Ascending aorta (tissue), 2 donors: ENCODE measurements around the gene MOB1B. TPM values are rescaled to one million over a fixed set of nuclear protein-coding genes. Genes with fewer than 3 reads are reported as not detected.

Source experiments
- DNase-seq, 2 donors: peaks; one replicate each; pipeline ENCODE4 v3.0.0-alpha.2; 2019; ENCODE audit warnings: low spot score in 2 of 2
- H3K27ac ChIP-seq, 2 donors: fragments of 200-600 bp; sonication (generic); one replicate each; pipeline ENCODE4 v1.5.1; 2016 to 2017; ENCODE audit warnings: mild to moderate bottlenecking in 1 of 2
- H3K27me3 ChIP-seq: fragments of 200-600 bp; sonication (generic); one replicate; pipeline ENCODE4 v1.5.1; 2017
- H3K36me3 ChIP-seq, 2 donors: fragments of 200-600 bp; sonication (generic); one replicate each; pipeline ENCODE4 v1.5.1; 2016
- H3K4me1 ChIP-seq, 2 donors: fragments of 200-600 bp; sonication (generic); one replicate each; pipeline ENCODE4 v1.5.1; 2016 to 2017; ENCODE audit warnings: mild to moderate bottlenecking in 1 of 2
- H3K4me3 ChIP-seq, 2 donors: fragments of 200-600 bp; sonication (generic); one replicate each; pipeline ENCODE4 v1.5.1; 2016 to 2017; ENCODE audit warnings: mild to moderate bottlenecking in 1 of 2
- H3K9me3 ChIP-seq, 2 donors: fragments of 200-600 bp; sonication (generic); one replicate each; pipeline ENCODE4 v1.5.1; 2016
- CTCF ChIP-seq, 3 experiments: fragments of 200-600 bp in 2 of 3; fragments of 450-650 bp in 1 of 3; sonication (generic) in 2 of 3; IDR thresholded peaks; one replicate each; pipeline ENCODE4 v1.5.1; 2016 to 2019; ENCODE audit warnings: antibody characterized with exemption in 3 of 3, mild to moderate bottlenecking in 1 of 3, moderate library complexity in 1 of 3
- intact Hi-C: fragments of 100-400 bp; cut with DNase I; formaldehyde crosslinking; loops from one replicate; pipeline ENCODE4 v1.15.1; 2023
- total RNA-seq: library from RNA; depleted of rRNA; stranded (reverse); fragments of >200 nt; gene quantifications from one replicate; pipeline ENCODE4 v1.1.0, GENCODE V29; 2016

Gene MOB1B
- total RNA-seq, 1 donor from 2014 or later = 2.6 TPM

GRCh38 chr4:70956549-70957210 is 54.5 kb downstream of the MOB1B start:
- DNase-seq = no peak
- intact Hi-C loops = loop anchor here (5.0 kb wide), 2 partner anchors 54 to 119 kb away; partner anchors contain the start of genes GRSF1 and MOB1B
- Histone ChIP-seq H3K36me3 (peaks cover 3 to 9% of the 10 kb centered on the region in 2 donors), H3K27ac (no peak overlapping the region), H3K27me3 (no peaks in the 10 kb centered on the region), H3K4me3 (no peak overlapping the region), H3K9me3 (no peaks in the 10 kb centered on the region), H3K4me1 (peaks cover 0 to 6% of the 10 kb centered on the region in 2 donors)
- TF ChIP-seq CTCF (IDR thresholded peaks at IDR 0.05) = no peak

- TF ChIP-seq CTCF (IDR thresholded peaks at IDR 0.05) = no peak
- no peak for DNase-seq
- H3K27me3 ChIP-seq = no peaks in the 10 kb centered on the region
- intact Hi-C loops = loop anchor here (5.0 kb wide), 2 partner anchors 56 to 121 kb away; partner anchors contain the start of genes GRSF1 and MOB1B
- no peak overlapping the region for H3K4me3 ChIP-seq
- H3K27ac ChIP-seq = no peak overlapping the region
- H3K4me1 ChIP-seq = peaks cover 0 to 6% of the 10 kb centered on the region in 2 donors
- peaks cover 3 to 9% of the 10 kb centered on the region in 2 donors for H3K36me3 ChIP-seq
- no peaks in the 10 kb centered on the region for H3K9me3 ChIP-seq
These were observed 56.5 kb downstream of the MOB1B start for GRCh38 chr4:70958681-70959080.

GRCh38 chr4:70969076-70969475 is 66.9 kb downstream of the MOB1B start:
- DNase-seq = no peak
- H3K36me3 ChIP-seq = peaks cover 0 to 3% of the 10 kb centered on the region in 2 donors
- no peaks in the 10 kb centered on the region for H3K4me1 ChIP-seq
- intact Hi-C loops = no loop called here
- no peaks in the 10 kb centered on the region for H3K27me3 ChIP-seq
- H3K27ac ChIP-seq = no peak overlapping the region
- TF ChIP-seq CTCF (IDR thresholded peaks at IDR 0.05) = no peak
- no peak overlapping the region for H3K4me3 ChIP-seq
- no peaks in the 10 kb centered on the region for H3K9me3 ChIP-seq

- no peaks in the 10 kb centered on the region for H3K27me3 ChIP-seq
- H3K9me3 ChIP-seq = no peaks in the 10 kb centered on the region
- no peak for DNase-seq
- H3K4me3 ChIP-seq = no peak overlapping the region
- TF ChIP-seq CTCF (IDR thresholded peaks at IDR 0.05) = no peak
- H3K36me3 ChIP-seq = peaks cover 5 to 7% of the 10 kb centered on the region in 2 donors
- no peak overlapping the region for H3K27ac ChIP-seq
- intact Hi-C loops = no loop called here
- no peaks in the 10 kb centered on the region for H3K4me1 ChIP-seq
These were observed 74.1 kb downstream of the MOB1B start for GRCh38 chr4:70976252-70976651.

- no peaks in the 10 kb centered on the region for H3K27me3 ChIP-seq
- no peak overlapping the region for H3K4me3 ChIP-seq
- no peaks in the 10 kb centered on the region for H3K9me3 ChIP-seq
- no peaks in the 10 kb centered on the region for H3K4me1 ChIP-seq
- intact Hi-C loops = no loop called here
- no peak for TF ChIP-seq CTCF (IDR thresholded peaks at IDR 0.05)
- no peak overlapping the region for H3K27ac ChIP-seq
- no peak for DNase-seq
- peaks cover 5 to 7% of the 10 kb centered on the region in 2 donors for H3K36me3 ChIP-seq
These were observed 77.4 kb downstream of the MOB1B start for GRCh38 chr4:70979445-70980008.
